ENCODE data around the gene CHFR.

- TF ChIP-seq CREB1 (CRISPR knock-in tag; IDR thresholded peaks at IDR 0.05; ENCODE audit: low read depth): no peak
- no peak for TF ChIP-seq EZH2 (IDR thresholded peaks at IDR 0.05; ENCODE audit: low read depth, unreplicated experiment)
- no peak for TF ChIP-seq CTCF (conservative IDR thresholded peaks at IDR 0.05; ENCODE audit: low read depth in 2 of 2)
- TF ChIP-seq EZH2phosphoT487 (IDR thresholded peaks at IDR 0.05; ENCODE audit: unreplicated experiment): no peak
- TF ChIP-seq, protein P1, sequence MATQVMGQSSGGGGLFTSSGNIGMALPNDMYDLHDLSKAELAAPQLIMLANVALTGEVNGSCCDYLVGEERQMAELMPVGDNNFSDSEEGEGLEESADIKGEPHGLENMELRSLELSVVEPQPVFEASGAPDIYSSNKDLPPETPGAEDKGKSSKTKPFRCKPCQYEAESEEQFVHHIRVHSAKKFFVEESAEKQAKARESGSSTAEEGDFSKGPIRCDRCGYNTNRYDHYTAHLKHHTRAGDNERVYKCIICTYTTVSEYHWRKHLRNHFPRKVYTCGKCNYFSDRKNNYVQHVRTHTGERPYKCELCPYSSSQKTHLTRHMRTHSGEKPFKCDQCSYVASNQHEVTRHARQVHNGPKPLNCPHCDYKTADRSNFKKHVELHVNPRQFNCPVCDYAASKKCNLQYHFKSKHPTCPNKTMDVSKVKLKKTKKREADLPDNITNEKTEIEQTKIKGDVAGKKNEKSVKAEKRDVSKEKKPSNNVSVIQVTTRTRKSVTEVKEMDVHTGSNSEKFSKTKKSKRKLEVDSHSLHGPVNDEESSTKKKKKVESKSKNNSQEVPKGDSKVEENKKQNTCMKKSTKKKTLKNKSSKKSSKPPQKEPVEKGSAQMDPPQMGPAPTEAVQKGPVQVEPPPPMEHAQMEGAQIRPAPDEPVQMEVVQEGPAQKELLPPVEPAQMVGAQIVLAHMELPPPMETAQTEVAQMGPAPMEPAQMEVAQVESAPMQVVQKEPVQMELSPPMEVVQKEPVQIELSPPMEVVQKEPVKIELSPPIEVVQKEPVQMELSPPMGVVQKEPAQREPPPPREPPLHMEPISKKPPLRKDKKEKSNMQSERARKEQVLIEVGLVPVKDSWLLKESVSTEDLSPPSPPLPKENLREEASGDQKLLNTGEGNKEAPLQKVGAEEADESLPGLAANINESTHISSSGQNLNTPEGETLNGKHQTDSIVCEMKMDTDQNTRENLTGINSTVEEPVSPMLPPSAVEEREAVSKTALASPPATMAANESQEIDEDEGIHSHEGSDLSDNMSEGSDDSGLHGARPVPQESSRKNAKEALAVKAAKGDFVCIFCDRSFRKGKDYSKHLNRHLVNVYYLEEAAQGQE (IDR thresholded peaks at IDR 0.05; ENCODE audit: unreplicated experiment): no peak
- TF ChIP-seq POLR2AphosphoS5 (IDR thresholded peaks at IDR 0.05; ENCODE audit: low read depth): no peak
- no peak for TF ChIP-seq ZNF331 (CRISPR knock-in tag; IDR thresholded peaks at IDR 0.05; ENCODE audit: low read depth)
- TF ChIP-seq JUNB (IDR thresholded peaks at IDR 0.05; ENCODE audit: unreplicated experiment): no peak
Measured at GRCh38 chr12:132873724-132874123, 13.7 kb downstream of the CHFR start.

Data from GM23338 (cell line).